Measurements from ENCODE around the gene RFC2.

GRCh38 chr7:74207586-74207985 is 46.6 kb downstream of the RFC2 start:
- TF ChIP-seq, protein P1, sequence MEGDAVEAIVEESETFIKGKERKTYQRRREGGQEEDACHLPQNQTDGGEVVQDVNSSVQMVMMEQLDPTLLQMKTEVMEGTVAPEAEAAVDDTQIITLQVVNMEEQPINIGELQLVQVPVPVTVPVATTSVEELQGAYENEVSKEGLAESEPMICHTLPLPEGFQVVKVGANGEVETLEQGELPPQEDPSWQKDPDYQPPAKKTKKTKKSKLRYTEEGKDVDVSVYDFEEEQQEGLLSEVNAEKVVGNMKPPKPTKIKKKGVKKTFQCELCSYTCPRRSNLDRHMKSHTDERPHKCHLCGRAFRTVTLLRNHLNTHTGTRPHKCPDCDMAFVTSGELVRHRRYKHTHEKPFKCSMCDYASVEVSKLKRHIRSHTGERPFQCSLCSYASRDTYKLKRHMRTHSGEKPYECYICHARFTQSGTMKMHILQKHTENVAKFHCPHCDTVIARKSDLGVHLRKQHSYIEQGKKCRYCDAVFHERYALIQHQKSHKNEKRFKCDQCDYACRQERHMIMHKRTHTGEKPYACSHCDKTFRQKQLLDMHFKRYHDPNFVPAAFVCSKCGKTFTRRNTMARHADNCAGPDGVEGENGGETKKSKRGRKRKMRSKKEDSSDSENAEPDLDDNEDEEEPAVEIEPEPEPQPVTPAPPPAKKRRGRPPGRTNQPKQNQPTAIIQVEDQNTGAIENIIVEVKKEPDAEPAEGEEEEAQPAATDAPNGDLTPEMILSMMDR (IDR thresholded peaks at IDR 0.05 in 4 of 5, conservative IDR thresholded peaks at IDR 0.05 in 1 of 5) = no peak
- no peak for TF ChIP-seq POLR2A (IDR thresholded peaks at IDR 0.05)
